ENCODE measurements around the gene WDR13.
A peak's percentile ranks its signal among the peaks of the same experiment; 100 is the strongest.
"Not testable (repeated sequence)": the region's sequence is repeated elsewhere in the genome, so short reads cannot be mapped to it uniquely, and the experiment has no call there.

Gene WDR13

DNA sequence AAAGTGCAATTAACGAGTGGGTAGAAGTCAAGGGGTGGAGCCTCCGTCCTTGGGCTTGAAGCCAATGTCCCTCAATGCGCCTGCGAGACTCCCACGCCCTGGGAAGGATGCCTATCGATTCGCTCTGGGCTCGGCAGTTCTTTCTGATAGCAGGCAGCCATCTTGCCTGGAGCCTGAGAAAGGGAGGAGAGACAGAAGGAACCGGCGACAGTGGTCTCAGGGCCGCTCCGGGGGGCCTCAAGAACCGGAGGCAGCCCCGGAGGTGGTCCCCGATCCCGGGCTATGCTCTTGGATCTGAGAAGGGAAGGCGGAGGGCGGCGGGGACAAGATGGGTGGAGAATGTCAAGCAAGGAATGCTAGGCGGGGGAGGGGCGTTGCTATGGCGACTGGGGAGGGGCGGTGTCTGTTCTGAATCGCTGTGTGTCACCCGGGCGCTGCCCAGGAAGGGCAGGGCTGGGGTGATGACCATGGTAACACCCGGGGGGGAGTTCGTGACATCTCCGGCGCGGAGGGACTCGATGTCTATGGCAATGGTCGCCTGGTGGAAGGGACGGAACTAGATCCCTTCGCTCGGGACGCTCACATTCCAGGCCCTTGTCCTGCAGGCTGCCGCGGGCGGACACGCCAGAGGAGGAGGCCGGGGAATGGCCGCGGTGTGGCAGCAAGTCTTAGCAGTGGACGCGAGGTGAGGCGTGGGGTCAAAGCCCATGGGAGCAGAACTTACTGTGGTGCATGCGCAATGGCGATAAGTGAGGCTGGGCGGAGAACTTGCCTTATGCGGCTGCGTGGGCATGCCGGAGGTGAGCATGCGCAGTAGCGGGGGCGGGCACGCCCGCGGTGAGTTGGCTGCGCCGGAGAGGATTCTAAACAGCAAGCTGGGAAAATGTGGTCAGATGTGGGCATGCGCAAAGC, at the start of gene WDR13:
Gene WDR13 (plus strand): TSS at position 140 of the 912 bp plus-strand sequence. CDS start 505 bp downstream, at position 645.
- DNase-seq: peak; percentile 42

DNA sequence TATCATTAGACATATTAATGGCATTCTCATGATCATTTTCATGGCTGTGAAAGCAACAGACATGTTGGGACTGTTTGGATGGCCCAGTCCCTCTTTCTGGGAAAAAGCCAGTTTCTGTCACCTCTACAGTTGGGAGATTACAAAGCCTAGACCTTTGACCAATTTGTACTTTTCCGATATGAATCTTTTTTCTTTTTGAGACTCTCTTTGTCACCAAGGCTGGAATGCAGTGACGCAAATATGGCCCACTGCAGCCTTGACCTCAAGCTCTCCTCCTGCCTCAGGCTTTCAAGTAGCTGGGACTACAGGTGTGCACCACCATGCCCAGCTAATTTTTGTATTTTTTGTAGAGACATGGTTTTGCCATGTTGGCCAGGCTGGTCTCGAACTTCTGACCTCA, 48.4 kb upstream of the WDR13 start:
- no peak for DNase-seq

DNA sequence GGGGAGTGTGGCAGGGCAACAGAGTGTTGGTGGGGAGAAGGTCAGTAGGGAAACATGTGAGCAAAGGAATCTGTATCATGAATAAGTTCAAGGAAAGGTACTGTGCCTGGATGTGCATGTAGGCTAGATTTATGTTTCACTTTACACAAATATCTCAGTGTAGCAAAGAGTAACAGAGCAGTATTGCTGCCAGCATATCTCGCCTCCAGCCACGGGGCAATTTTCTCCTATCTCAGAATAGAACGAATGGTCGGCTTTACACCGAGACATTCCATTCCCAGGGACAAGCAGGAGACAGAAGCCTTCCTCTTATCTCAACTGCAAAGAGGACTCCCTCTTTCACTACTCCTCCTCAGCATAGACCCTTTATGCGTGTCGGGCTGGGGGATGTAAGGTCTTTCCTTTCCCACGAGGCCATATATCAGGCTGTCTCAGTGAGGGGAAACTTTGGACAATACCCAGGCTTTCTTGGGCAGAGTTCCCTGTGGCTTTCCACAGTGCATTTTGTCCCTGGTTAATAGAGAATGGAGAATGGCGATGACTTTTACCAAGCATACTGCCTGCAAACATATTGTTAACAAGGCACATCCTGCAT, 41.5 kb upstream of the WDR13 start:
- not testable (repeated sequence) for DNase-seq

DNA sequence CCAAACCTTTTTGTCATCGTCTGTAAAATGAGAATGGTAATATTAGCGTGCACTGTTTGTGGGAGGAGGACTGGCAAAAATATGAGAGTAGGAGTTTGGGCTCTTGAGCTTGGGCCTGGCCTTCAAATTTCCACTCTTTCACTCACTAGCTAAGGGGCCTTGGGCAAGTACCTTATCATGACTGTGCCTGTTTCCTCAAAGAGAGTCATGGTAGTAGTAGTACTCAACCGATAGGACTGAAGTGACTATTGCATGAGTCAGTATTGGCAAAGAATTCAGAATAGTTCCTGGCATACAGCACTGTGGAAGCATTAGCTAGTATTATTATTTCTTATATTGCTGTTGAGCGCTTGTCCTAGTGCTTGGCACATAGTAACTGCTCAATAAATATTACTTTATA, 39.0 kb upstream of the WDR13 start:
- DNase-seq: no peak

DNA sequence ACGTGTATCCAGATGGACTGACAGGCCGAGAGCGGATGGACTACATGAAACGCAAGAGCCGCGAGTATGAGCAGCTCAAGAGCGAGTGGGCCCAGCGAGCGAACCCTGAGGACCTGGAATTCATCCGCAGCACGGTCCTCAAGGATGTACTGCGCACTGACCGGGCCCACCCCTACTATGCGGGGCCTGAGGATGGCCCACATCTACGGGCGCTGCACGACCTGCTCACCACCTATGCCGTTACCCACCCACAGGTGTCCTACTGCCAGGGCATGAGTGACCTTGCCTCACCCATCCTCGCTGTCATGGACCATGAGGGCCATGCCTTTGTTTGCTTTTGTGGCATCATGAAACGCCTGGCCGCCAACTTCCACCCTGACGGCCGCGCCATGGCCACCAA, 37.7 kb upstream of the WDR13 start:
- no peak for DNase-seq

DNA sequence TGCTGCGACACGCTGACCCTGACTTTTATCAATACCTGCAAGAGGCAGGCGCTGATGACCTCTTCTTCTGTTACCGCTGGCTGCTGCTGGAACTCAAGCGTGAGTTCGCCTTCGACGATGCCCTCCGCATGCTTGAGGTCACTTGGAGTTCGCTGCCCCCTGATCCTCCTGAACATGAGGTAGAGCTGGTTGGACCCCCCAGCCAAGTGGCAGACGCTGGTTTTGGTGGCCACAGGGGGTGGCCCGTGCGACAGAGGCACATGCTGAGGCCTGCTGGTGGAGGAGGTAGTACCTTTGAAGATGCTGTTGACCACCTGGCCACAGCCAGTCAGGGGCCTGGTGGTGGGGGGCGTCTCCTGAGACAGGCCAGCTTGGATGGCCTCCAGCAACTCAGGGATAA, 37.2 kb upstream of the WDR13 start:
- no peak for DNase-seq

DNA sequence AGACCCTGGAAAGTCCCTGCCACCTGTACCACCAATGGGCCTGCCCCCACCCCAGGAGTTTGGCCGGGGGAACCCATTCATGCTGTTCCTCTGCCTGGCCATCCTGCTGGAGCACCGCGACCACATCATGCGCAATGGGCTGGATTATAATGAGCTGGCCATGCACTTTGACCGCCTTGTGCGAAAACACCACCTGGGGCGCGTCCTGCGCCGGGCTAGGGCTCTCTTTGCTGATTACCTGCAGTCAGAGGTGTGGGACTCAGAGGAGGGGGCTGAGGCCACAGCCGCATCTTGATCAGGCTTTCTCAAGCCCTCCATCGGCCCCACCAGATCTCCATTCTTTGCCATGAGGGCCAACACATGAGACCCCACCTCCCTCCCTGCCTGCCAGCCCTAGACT, 36.6 kb upstream of the WDR13 start:
- no peak for DNase-seq

DNA sequence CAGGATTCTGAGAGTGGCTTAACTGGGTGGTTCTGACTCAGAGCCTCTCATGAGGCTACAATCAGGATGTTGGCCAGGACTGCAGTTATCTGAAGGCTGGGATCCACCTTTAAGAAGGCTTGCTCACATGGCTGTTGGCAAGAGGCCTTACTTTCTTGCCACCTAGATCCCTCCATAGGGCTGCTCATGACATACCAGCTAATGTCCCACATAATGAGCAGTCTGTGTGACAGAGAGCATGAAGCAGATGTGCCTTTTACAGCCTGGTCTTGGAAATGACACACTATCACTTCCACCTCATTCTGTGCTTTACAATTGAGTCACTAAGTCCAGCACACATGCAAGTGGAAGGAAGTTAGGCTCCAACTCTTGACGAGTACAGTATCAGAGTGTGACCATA, 27.3 kb upstream of the WDR13 start:
- no peak for DNase-seq

DNA sequence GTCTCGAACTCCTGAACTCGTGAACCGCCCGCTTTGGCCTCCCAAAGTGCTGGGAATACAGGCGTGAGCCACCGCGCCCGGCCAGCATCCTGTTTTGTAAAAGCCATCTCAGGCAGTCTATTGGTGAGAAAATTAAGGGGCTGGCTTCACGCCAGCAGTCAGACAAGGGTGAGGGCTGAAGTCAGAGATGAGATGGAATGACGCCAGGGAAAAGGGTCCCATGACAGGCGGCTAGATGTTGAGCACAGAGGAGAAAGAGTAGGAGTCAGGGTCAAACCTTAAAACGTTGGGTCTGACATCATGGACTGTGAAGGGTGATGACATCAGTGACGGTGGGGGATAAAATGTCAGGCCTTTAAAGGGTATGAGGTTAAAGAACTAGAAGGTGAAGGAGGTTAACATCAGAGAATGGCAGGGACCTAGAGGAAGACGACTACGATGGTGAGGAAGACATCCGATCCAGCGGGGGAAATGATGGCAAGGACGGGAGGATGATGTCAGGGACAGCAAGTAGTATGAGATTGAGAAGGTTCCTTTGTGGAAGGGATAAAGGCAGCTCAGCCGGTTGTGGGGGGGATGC, 23.5 kb upstream of the WDR13 start:
- DNase-seq: no peak

DNA sequence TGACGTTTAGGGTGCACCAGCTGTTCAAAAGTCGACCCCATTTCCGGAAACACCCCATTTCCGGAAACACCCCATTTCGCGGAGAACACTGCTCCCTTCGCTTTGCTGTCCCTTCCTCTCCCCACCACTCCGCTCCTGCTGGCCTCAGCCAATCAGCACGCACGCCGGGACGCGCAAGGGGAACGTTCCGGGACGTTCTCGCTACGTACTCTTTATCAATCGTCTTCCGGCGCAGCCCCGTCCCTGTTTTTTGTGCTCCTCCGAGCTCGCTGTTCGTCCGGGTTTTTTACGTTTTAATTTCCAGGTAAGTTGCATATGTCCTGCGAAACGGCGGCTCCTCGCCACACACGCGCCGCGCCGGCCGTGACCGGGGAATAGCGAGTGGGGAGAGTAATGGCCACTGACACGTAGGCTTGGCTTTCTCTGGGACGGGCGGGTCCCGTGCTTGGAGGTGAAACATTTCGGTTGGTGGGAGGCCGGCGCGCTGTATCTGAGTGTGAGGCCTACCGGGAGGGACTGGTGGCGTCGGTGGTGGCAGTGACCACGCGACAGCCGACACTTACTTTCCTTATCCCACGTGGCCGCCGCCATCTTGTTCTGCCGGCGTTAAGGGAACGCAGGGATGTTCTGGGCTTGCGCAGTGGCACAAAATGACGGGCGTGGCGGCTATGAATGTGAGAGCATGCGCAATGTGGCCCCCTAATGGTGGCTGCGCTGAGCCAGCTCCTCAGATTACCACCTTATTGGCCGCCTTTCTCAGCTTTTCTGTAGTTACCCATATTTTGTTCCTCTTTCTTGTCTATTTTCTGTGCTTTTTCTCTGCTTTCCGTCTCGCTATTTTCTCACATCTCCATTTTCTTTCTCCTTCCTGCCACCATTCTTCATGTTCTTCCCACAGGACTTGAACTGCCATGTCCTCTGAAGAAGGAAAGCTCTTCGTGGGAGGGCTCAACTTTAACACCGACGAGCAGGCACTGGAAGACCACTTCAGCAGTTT, 22.7 kb upstream of the WDR13 start, which contains the start of gene RBM3:
Gene RBM3 (plus strand): TSS at position 215 of the 997 bp plus-strand sequence. CDS start 697 bp downstream, at position 912.
- peak; percentile 57 for DNase-seq

DNA sequence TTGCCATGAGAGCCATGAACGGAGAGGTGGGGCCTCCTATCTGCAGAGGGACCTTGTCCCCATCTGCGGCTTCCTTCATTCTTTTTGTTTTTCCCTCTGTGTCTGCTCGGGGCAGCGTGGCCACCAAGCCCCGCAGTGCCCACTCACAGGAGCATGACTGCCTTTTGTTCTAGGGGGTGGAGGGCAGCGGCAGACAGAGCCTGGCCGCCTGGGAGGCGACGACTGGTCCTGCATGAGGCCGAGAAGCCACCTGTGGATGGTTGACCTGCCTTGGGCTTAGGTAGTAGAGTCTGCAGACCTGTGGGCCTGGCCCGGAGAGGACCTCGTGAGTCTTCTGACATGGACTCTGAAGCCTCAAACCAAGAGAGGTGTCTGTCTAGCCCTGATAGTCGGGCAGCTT, 21.6 kb upstream of the WDR13 start:
- DNase-seq: no peak

DNA sequence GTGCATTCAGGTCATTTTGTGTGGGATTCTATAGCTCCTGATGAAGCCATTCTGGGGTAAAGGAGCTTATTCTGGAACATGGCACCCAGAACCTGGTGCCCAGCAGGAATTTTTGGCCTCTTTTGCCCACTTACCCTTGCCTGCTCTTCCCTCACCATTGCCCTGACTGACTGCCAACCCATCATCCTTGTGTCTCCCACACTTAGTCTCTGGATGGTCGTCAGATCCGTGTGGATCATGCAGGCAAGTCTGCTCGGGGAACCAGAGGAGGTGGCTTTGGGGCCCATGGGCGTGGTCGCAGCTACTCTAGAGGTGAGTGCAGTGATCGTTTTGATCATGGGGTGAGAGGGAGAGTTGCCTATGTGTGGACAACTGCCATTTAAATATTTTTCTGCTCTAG, 21.2 kb upstream of the WDR13 start:
- no peak for DNase-seq

DNA sequence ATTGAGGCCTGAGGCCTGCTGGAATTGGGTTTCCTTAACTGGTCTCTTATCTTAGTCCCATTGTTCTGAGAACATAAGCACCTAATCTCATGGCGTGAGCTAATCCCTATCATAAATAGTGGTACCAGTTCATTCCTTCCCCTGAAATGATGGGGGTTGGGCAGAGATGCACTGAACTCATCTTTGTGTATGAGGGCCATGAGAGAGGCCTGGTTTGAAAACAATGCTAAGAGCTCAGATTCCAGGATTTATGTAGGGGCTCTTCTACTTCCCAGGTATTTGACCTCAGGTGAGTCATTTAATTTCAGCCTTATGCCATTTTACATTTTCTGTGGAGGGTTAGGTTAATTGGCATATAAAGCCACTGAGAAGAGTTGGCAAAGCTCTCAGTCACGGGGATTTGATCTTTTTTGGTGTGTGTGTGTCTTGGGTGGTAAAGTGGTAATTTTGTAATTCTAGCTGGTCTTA, 18.6 kb upstream of the WDR13 start:
- no peak for DNase-seq

DNA sequence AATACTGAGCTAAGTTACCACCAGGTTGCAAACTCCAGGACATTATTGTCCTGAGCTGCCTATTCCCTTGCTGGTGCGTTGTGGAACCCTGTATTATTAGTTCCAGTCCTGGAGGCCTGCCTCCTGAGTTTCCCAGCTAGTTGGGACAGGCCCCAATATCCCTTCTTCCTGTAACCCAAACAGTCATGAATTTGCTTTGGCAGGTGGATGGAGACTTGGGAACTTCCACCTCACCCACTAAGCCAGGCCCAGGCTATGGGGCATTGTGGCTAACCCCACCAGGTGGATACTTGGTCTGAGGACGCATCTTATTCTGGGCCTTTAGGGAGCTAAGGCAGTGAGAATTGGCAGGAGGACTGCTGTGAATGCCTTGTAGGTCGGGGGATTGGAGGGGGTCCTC, 18.0 kb upstream of the WDR13 start:
- DNase-seq: no peak

DNA sequence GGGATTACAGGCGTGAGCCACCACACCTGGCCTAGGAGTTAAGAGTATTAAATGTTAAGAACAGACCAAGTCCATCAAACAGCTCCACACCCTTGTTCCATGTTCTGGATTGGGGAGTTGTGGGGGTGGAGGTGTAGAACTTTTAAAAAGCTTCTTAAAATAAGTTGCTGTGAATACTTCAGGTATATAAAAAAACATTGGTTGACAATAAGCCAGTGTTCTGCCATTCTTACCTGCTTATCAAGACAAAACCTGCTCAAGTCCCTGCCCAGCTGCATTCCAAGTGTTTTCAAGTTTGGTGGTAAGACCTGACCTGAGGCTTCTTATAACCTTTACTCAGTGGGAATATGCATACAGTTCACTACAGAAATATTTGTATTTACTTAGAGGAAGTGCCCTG, 16.6 kb upstream of the WDR13 start:
- no peak for DNase-seq

DNA sequence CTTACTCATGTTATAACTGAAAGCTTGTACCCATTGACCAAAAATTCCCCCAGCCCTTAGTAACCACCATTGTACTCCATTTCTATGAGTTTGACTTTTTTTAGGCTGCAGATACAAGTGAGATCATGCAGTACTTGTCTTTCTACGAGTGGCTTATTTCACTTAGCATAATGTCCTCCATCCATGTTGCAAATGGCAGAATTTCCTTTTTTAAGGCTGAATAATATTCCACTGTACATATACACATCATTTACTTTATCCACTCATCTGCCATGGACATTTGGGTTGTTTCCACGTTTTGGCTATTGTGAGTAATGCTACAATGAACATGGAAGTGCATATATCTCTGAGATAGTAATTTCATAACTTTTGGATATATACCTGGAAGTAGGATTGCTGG, 12.6 kb upstream of the WDR13 start:
- no peak for DNase-seq

DNA sequence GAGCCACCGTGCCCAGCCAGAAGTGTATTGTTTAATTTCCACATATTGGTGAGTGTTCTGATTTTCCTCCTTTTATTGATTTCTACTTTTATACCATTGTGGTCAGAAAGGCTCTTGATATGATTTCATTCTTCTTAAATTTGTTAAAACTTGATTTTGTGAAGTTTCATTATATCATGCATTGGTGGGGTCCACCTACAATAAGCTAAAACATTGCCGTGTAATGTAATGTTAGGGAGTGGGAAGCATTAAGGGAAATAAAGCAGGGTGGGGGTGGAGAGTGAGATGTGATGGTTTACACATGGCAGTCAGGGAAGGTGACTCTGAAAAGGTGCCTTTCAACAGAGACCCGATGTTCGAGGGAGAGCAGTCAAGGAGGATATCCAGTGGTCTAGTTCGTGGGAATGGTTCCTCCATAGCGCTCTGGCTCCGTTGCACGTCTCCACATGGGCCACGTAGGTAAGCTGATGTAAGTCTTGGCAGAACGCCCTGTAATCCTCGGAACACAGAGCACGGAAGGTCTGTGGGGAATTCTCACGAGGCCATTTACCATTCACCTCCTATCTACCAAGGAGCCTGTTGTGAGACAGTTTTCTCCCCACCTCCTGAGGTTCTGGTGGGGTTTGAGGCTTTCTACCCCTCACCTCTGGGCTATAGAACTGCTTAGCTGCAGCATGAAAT, 7.7 kb upstream of the WDR13 start:
- DNase-seq: no peak

DNA sequence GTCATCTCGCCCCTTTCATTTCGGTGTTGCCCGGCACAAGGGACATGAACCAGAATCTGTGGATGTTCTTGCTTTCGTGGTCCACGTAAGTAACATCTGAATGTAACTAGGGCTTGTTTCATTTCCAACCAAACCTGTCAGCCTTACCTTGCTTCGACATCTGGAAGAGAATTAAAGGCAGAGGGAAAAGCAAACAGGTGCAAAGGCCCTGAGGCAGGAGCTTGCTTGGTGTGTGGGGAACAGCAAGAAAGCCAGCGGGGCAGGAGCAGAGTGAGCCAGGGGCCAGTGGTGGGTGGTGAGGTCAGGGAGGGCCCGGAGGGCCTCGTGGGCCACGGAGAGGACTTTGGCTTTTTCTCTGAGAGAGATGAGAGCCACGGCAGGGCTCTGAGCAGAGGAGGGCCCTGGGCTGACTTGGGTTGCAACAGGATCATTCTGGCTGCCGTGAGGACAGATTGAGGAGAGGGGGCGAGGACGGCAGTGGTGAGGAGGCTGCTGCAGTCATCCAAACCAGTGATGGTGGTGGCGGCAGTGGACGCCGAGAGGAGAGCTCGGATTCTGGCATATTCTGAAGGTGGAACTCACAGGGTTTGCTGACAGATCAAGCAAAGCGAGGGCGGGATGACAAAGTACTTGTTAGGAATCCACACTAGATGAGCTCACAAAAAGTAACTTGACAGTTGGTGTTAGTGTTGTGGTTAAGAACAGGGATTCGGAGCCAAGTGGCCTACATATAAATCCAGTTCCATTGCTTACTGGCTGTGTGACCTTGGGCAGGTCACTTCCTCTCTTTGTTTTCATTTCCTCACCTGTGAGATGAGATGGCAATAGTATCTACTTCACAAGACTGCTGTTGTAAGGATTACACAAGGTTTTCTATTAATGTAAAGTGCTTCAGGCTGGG, 6.8 kb upstream of the WDR13 start:
- DNase-seq: no peak

DNA sequence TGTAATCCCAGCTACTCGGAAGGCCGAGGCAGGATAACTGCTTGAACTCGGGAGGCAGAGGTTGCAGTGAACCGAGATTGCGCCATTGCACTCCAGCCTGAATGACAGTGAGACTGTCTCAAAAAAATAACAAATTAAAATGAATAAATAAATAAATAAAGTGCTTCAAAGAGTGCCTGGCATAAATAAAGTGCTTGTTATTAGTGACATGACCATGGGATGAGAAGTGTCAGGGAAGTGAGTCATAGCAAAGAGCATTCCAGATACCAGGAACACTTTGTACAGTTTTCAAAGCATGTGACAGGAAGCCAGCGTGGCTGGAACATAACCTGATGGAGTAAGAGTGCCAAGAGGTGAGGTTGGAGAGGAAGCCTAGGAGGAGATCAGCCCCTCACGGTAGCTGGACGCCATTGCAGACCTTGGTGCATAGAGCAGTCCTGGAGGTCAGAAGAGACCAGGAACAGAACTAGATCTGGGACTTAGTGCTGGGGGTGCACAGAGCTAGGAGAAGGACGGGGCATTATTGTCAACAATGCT, 6.0 kb upstream of the WDR13 start:
- no peak for DNase-seq

DNA sequence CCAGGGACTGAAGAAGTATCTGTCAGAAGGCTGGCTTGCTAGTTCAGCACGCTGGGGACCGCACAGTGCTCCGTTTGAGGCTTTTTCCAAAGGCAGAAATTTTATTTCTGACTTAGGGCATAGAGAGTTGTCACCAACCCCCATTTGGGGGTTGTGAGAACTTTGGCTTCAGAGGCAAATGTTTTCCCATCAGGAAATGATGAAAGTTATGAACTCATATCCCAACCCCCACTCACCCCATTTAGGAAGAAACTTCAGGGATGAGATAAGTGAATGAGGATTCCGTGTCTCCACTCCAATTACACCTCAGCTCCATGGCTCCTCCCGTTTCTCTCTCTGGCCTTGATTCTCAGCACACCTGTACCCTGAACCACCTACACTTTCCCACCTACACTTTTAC, 4.3 kb upstream of the WDR13 start:
- DNase-seq: no peak

DNA sequence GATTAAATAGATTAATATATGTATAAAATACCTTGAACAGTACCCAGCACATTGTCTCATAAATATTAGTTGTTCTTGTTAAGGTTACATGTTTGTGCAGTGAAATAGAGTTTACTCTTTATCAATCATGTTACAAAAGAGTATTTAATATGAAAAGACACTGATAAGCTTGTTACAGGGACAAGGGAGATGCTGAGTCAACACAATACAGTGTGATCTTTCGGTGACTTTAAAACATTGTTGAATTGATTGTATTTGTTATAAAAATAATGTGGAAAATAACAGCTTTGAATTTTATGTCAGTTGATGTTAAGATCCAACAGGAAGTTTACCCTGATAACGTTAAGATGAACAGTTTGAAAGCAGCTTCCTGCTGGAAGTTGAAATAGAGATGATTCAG, 1.4 kb upstream of the WDR13 start:
- DNase-seq: no peak
